HG02798 (cell line): ENCODE results near the gene SUV39H1.

Experiments used
- ATAC-seq: cut with Tn5 transposase; IDR thresholded peaks from one replicate; pipeline ENCODE4 v1.9.1; 2021; ENCODE audit warnings: mild to moderate bottlenecking; ENCODE audit not compliant: unreplicated experiment, poor library complexity

SUV39H1 gene

DNA sequence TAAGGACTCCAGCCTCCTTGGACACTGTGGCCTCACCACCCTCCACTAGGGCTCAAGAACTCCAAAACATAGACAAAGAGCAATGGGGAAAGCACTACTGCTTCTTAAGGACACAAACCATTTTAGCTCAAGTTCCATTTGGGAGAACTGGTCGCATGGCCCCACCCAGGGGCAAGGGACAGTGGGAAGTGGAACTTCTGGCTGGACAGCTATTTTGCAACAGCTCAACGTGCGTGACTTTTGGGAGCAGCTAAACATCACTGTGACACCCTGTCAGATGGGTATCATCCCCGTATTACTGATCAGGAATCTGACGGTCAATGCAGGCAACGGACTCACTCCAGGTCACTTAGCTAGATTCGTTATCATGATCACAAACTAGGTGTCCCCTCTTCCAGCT lies 56.0 kb downstream of the SUV39H1 start:
- ATAC-seq = no peak

DNA sequence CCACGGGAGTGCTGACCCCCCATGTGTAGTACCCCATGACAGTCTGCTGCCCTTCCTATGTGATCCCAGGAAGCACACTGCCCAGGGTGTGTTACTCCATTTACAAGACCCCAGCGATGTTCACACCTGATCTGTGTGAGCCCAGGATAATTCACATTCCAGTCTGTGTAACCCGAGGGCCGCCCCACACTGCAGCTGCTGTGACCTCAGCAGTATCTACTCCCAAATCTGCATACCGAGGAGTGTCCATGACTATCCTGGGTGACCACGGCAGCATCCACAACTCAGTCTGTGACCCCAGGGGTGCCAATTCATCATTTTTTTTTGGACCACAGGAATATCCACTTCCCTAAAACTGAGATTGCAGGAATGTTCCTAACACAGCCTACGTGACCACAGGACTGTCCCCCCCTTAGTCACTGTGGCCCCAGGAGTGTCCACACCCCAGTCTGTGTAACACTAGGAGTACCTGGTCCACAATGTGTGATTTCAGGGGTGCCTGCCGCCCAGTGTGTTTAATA lies 57.2 kb downstream of the SUV39H1 start:
- no peak for ATAC-seq

DNA sequence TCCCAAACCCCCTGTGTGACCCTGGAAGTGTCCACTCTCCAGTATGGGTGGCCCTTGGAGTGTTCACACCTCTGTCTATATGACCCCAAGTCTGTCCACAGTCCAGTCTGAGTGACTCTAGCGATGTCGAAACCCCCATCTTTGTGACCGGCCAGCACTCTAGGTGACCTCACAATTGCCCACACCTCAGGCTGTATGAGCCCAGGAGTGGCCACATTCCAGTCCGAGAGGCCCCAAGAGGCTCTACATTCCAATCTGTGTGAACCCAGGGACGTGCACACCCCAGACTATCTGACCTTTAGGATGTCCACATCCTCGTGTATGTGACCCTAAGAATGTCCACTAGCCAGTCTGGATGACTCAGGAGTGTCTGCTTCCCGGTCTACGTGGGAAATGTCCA lies 57.7 kb downstream of the SUV39H1 start:
- ATAC-seq = no peak
